COLO668 (cell line): ENCODE data around the gene RYR2.
A peak's percentile ranks its signal among the peaks of the same experiment; 100 is the strongest.

Experiments
- DNase-seq: peaks from one replicate; lab custom pipeline; 2025; ENCODE audit not compliant: unreplicated experiment; lab: John Stamatoyannopoulos, UW

RYR2 gene

GRCh38 chr1:237702161-237702560 is 660.2 kb downstream of the RYR2 start:
- no peak for DNase-seq

DNA sequence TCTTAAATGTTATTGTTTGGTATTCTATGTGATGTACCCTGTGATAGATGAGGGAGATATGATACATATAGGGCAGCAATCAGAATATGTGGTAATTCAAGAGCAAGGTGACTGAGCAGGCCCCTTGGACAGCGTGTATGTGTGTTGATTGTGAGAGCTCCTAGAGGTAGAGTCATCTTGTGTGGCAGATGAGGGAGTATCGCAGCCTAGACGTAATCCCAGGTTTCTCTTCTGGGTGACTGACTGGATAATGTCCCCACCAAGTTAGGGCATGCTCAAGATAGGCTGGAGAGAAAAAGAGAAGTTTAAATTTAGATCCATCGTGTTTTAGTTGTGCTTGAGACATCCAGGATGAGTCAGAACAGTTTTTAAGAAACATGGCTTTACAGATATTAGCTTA is 663.5 kb downstream of the RYR2 start:
- no peak for DNase-seq

DNA sequence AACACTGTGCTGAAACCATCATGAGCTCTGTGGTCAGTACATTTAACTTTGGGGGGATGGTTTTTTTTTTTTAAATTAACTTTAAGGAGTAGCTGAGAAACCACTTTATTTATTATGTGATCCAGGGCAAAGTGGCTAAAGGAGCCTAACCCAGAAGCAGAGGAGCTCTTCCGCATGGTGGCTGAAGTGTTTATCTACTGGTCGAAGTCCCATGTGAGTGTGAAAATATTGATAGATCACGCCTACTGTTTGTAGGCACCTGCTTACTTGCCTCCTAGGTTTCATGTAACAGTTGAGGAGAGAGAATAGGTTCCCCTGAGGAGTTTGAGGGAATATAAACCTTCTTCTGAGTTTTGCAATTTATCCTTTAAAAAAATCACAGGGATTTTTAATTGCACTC is 667.4 kb downstream of the RYR2 start:
- DNase-seq, result peak; percentile 36

DNA sequence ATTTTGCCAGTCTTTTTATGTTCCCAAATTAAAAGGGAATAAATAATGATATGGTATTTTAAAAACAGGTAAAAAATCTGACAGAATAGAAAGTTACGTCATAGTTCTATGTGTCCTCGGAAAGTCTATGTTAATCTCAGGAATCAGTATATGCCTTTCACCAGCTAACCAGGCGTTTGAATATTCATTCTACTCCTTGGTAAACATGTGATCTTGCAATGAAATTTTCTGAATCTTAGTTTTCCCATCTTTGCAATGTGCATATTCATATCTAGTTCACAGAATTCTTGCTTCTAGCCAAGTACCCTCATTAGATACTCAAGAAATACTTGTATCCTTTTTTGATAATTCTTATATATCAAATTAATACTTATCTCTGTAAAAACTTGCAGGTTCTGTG is 669.3 kb downstream of the RYR2 start:
- DNase-seq, result no peak

DNA sequence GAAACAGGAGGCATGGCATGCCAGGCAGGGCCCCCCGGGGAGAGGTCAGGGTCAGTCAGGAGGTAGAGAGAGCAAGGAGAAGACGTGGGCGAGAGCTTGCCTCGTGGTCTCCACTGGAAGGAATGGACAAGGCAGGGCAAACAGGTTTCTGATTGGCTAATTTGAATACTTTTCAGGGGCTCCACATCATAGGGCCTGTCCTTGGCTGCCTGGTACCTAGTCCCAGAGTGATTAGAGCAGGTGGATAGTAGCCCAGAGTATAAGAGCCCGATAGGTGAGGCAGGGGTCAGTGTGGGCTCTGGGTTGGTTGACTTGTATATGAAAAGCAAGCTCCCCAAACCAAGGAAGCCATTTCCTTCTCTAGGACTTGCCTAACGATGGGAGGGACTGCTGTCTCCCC is 670.1 kb downstream of the RYR2 start:
- no peak for DNase-seq

- DNase-seq, result no peak
Observed at GRCh38 chr1:237712586-237713157, 670.7 kb downstream of the RYR2 start.

- DNase-seq, result no peak
Observed at GRCh38 chr1:237713916-237714315, 671.9 kb downstream of the RYR2 start.

DNA sequence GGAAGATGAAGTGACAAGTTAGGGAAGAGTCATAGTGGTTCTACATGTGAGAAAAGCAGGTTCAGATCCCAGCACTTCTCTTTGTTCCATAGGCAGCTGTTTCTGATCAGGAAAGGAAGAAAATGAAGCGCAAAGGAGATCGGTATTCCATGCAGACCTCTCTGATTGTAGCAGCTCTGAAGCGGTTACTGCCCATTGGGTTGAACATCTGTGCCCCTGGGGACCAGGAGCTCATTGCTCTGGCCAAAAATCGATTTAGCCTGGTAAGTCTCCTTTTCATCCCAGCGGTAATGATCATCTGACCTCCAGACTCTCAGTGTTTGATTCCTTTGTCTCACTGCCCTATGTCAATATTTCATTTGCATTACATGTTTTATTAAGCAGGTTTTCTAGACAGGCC is 675.1 kb downstream of the RYR2 start:
- peak; percentile 60 for DNase-seq

DNA sequence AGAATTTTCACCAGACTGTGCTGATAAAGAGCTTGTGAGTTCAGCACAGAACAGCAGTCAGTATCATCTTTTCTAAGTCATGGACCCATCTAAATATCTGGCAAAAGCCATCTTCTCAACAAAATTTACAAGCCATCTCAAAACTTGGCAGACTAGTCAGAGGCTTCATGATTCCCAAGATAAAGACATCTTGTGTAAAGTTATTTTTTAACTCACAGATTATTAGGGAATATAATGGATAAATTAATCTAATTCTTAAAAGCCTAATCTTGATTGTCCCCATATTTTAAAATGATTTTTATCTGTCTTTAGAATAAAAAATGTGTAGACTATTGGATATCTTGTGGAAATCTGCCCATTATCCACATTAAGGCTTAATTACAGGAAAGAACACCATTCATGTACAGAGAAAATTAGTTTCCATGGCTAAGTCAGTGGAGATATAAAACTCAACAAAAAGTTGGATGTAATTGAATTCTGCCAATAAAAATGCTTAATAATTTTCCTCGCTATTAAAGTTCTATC is 688.9 kb downstream of the RYR2 start:
- no peak for DNase-seq

DNA sequence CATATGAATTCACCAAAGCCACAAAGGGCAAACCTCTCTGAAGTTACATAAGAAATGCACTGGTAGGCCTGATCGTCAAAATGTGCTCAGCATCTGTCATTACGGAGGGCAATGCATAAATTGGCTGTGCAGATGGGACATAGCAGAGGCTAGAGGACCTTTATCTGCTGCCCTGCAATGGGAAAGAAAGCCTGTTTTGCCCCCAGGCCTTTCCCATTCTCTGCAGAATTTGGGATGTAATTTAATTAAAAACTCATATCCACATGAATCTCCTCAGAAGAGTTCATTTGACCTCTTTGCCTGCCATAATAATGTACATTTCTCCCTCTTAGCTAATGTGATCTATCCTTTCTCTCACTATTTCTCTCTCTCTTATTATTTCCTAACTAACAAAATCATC is 690.7 kb downstream of the RYR2 start:
- no peak for DNase-seq

- DNase-seq, result no peak
Observed at GRCh38 chr1:237736372-237737029, 694.5 kb downstream of the RYR2 start.

GRCh38 chr1:237737448-237737847 is 695.5 kb downstream of the RYR2 start:
- no peak for DNase-seq

- DNase-seq, result no peak
Observed at GRCh38 chr1:237737938-237738610, 696.1 kb downstream of the RYR2 start.

- DNase-seq, result no peak
Observed at GRCh38 chr1:237740846-237741245, 698.9 kb downstream of the RYR2 start.

- DNase-seq, result no peak
Observed at GRCh38 chr1:237745545-237745944, 703.6 kb downstream of the RYR2 start.

DNA sequence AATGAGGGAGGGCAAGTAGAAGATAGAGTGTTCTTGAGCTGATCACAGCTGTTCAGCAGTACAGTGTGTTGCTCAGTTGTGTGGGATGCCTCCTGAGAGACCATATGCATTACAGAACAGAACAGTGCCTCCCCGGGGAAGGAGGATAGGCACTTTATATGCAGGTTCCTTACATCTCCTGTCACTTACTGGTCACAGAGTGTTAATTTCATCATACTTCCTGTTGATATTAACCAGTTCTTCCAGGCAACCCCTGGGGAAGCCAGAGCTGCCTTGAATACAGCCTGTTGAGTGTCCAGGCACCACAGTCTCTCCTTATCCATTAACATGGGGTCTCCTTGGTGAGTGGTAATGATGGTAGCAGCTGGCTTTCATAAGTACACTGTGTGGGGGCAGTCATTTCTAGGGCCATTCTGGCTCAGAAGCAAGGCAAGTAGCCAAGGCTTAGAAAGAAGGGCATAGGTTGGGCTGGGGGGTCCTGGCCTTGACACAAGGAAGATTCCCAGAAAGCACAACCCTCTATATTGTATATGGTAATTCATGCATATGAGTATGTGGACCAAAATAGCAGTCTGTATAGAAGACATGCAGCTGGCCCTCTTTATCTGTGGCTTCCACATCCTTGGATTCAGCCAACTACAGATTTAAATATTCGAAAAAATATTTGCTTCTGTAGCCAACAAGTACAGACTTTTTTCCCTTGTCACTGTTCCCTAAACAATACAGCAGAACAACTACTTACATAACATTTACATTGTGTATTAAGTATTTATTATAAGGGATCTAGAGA is 706.4 kb downstream of the RYR2 start:
- DNase-seq, result no peak

DNA sequence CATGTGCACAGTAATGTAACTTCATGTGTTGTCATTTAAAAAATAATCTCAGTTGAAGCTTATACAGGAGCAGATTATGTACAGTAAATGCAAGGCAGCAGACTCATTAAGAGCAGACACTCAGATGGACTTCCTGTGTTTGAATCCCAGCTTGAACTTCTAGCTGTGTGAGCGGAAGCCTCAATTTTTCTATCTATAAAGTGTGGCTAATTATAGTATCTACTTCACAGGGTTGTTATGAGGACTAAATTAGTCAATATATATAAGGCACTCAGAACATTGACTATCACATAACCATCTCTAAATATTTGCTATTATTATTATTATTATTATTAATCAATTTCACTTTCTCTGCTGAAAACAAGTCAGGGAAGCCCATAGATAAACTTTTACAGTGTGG is 707.1 kb downstream of the RYR2 start:
- no peak for DNase-seq

DNA sequence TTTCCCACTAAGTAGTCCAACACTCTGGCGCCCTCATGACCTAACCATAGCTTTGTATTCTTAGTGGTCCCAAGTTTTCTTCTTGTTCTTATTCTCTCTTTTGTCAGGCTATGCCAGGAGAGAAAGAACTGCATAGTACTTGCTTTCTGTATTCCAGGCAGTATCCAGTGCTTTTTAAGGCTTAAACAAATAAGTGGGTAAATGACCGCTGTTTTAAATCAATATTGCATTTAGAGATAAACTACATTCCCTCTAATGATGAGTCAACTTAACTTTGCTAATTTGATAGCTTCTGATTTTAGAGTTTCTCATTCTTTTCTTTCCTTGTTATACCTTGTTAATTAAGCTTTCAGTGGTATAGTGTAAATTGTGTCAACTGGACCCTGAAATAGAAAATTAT is 709.1 kb downstream of the RYR2 start:
- no peak for DNase-seq

- DNase-seq, result no peak
Observed at GRCh38 chr1:237754627-237755026, 712.6 kb downstream of the RYR2 start.

- peak; percentile 12 for DNase-seq
Observed at GRCh38 chr1:237756304-237756967, 714.5 kb downstream of the RYR2 start.

DNA sequence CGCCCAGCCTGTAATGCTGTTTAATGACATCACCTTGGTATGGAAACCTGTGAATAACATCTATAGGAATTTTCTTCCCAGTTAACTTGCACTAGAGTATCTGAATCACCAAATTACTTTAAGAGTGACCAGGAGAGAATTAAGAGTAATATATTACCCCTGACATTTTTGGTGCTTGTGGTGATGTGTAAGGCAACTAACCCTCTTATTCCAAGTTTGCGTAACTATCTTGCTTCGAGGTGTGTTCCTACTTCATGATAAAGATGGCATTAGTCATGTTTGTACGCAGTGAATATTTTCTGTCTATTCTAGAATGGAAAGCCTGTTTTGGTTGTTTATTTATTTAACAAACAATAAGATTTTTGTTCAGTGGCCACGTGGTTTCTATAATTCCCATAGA is 717.4 kb downstream of the RYR2 start:
- no peak for DNase-seq
